HG02938 (cell line): ENCODE measurements around the gene SHB.

Experiments
- ATAC-seq: cut with Tn5 transposase; IDR thresholded peaks from one replicate; pipeline ENCODE4 v1.9.1; 2021; ENCODE audit warnings: mild to moderate bottlenecking, moderate library complexity; ENCODE audit not compliant: unreplicated experiment

Gene SHB

DNA sequence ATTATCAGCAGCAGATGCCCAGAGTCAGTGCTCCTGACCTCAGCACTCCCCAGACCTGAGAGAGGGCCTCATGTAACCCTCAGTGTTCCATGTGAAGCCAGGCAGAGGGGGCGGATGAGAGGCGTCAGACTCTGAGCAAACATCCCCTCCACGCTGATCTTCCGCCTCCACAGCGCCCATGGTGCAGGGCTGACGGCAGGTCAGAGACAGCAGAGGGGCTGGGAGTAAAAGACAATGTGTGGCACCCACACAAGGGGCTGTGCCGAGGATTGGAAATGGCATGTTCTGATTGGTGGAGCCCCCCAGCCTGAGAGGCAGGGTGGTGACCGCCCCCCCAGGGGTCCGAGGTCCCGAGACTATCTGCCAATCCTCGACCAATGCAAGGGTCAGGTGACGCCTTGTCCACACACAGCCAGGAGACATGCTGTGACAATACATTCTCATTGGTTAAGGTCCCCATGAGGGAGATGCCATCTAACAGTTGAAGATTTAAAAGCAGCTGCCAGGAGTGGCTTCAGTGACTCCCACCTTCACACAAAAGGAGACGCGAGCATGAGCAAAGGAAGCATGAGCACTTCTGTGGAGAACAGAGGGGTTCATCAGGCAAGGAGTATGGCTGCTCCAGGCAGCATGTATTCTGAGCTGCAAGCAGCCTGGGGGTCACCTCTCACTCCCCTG lies 145.8 kb downstream of the SHB start:
- no peak for ATAC-seq

- ATAC-seq, result no peak
Observed at GRCh38 chr9:37922363-37923117, 146.5 kb downstream of the SHB start.

- no peak for ATAC-seq
Observed at GRCh38 chr9:37921546-37922300, 147.3 kb downstream of the SHB start.

- ATAC-seq, result no peak
Observed at GRCh38 chr9:37921168-37921510, 147.9 kb downstream of the SHB start.

GRCh38 chr9:37920471-37921167 lies 148.4 kb downstream of the SHB start:
- no peak for ATAC-seq

GRCh38 chr9:37919956-37920335 lies 149.1 kb downstream of the SHB start:
- ATAC-seq, result no peak

GRCh38 chr9:37919246-37919955 lies 149.6 kb downstream of the SHB start:
- ATAC-seq, result no peak

GRCh38 chr9:37918665-37919170 lies 150.3 kb downstream of the SHB start:
- ATAC-seq, result no peak

- ATAC-seq, result no peak
Observed at GRCh38 chr9:37917801-37918664, 151.0 kb downstream of the SHB start.

GRCh38 chr9:37917313-37917731 lies 151.7 kb downstream of the SHB start:
- no peak for ATAC-seq

- no peak for ATAC-seq
Observed at GRCh38 chr9:37916471-37917312, 152.3 kb downstream of the SHB start.

DNA sequence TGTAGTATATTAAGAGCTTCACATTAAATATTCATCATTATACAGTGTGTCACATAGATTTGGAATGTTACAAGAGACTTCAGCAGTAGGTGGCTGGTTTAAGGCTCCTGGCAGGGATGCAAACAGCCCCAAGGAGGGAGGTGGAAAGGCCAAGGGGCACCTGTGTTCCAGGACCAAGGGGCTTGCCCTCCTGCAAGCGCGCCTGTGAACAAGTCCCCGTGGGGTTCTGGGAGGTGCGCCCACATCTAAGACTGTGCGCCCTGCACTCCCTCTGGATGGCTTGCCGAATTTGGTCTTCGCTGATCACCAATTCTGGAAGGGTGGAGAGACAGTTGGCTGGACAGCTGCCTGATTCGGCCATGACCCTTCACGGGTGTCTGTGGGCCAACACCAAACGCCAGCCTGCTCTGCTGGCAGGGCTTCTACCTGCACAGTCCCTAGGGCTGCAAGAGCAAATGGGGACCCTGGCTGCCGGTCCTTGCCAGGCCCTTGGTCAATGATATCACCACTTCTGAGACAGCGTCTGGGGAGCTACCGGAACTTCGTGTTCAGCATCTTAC lies 153.0 kb downstream of the SHB start:
- no peak for ATAC-seq

DNA sequence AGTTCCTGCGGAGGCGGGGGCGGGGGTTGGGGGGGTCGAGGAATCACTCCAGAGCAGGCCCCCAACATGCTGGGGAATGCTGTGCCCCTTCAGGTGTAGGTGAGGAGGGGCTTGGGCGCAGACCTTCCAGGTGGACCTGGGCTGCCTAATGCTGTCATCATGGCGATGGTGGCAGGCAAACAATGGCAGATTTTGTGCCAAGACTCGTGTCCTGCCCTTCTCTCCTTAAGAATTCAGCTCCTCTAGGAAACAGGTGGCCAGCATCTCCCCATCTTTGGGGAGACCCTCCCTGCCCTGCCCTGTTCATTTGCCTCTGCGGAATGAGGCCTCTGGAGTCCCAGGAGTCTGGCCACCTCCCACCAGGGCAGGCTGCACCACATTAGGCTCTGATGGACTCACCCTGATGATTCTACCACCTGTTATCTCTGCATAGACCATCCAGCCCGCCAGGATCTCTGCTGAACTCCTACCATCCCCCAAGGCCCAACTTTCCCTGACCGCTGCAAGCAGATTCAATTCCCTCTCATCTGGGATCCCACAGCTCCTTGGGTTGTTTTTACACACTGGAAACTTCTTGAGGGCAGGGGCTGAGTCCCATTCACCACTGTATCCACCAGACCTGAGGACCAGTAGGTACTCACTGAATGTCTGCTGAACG lies 154.2 kb downstream of the SHB start:
- no peak for ATAC-seq

DNA sequence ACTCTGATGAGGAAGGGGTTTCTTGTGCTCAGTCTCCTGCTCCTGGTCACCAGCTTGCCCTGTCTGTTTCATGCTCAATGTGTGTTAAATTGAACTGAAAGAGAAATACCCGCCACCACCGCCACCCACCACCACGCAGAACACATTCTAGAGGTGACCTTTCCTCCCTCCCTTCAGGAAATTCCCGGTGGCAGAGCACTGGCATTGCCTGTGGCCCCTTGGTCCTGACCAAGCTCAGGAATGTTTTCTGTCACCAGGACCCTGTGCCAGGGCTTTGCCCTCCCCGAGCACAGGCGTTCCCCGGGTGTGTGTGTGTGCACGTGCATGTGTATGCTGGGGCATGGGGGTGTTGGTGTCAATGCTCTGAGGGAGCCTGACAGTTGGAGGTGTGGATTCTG lies 154.9 kb downstream of the SHB start:
- no peak for ATAC-seq

DNA sequence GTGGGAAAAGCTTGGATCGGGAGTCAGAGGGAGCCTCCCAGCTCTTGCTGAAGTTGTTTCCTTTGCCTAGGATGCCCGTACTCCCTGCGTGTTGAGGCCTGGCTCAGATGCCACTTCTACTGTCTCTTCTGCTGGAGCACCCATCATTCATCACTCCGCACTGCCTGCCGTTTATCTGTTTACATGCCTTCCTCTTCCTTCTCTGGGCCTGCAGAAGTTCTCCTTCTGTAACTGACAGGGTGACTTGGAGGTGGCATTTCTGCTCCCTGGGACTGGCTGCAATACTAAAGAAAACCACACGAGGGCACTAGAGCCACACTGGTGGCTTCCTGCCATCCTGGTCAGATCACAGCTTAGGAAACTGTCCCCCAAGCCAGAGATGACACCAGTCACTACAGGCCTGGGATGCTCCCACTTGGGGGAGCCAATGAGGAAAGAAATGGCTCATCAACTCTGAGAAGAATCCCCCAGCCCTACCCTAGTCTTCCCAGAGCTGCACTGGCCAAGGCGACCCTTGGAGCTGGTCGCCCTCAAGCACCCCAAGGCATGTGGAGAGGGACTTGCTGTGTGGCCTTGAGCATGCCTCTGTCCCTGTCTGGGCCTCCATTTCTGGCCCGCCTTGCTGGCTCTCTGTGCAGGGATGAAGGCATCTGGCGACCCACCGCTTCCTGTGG lies 155.4 kb downstream of the SHB start:
- peak; percentile 80 for ATAC-seq

DNA sequence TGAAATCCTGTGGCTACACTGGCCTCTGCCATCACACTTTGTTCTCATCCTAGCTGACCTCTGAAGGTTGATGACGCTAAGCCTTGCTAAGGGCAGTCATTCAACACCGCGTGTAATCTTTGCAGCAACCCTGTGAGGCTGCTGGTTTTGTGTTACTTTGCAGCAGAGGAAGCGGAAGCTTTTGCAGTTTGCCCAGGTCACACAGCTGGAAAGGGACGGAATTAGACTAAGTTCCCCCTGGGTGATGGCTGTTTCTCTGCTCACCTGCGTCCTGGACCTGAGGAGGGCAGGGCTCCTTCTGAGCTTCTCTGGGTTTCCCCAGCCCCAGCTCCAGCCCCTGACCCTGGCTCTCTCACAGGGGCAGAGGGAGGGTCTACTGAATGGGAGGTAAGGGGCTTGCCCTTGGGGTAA lies 157.8 kb downstream of the SHB start:
- ATAC-seq, result no peak

- no peak for ATAC-seq
Observed at GRCh38 chr9:37910271-37910670, 158.8 kb downstream of the SHB start.
